ENCODE data around the gene NT5DC1. TPM values are rescaled to one million over a fixed set of nuclear protein-coding genes. Genes with fewer than 3 reads are reported as not detected.
A peak's percentile ranks its signal among the peaks of the same experiment; 100 is the strongest.

The NT5DC1 gene
- total and polyA plus RNA-seq, 2 experiments from 2014 or later: 27.0 to 29.8 TPM

DNA sequence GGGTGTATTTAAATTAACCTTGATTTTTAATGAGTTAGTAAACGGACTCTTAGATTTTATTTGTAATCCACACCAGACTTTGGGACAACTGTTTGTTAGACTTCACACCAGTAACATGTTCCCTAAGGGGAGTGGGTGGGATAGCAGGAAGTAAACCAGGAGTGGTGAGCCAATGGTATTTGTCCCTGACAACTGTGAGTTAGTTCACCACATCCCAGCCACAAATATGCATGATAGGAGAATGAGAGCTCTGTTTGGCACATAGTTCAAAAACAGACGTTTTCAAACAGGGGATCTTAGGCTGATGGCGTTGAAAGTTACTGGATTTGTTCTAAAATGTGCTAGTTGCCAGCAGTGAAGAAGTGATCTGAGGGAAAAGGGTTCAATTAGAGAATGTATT is 44.0 kb downstream of the NT5DC1 start:
- H3K27ac Mint-ChIP-seq: peak overlapping the region; percentile 50; the same call in 1 of the 2 replicates

More for the DNA sequence above, 44.0 kb downstream of the NT5DC1 start:
- H3K4me1 ChIP-seq (ENCODE audit: insufficient read depth): no peaks in the 10 kb centered on the region; the same call in none of the 2 replicates
- H4K20me1 ChIP-seq (replicated peaks; ENCODE audit: insufficient read depth): no peaks in the 10 kb centered on the region
- H3K9me2 ChIP-seq (ENCODE audit: insufficient read depth): no peaks in the 10 kb centered on the region
- no peak overlapping the region for H3K4me3 ChIP-seq
- H3K9me3 Mint-ChIP-seq: no peaks in the 10 kb centered on the region
- H3K27me3 ChIP-seq (ENCODE audit: insufficient read depth): no peaks in the 10 kb centered on the region
- H3K27ac ChIP-seq (ENCODE audit: low read depth): no peak overlapping the region
- H3K27me3 Mint-ChIP-seq (ENCODE audit: insufficient read depth, low read depth, poor library complexity): no peaks in the 10 kb centered on the region
- no peaks in the 10 kb centered on the region; the same call in 2 of the 3 replicates for H3K36me3 Mint-ChIP-seq (ENCODE audit: low read depth)
- H3K4me1 Mint-ChIP-seq: peaks cover 21% of the 10 kb centered on the region
- ATAC-seq (no peak), DNase-seq (ENCODE audit: low spot score) (no peak)
- TF ChIP-seq CREB1 (CRISPR knock-in tag; IDR thresholded peaks at IDR 0.05; ENCODE audit: low read depth) (no peak), REST (IDR thresholded peaks at IDR 0.05; ENCODE audit: unreplicated experiment) (no peak), EZH2phosphoT487 (IDR thresholded peaks at IDR 0.05; ENCODE audit: unreplicated experiment) (no peak), JUNB (IDR thresholded peaks at IDR 0.05; ENCODE audit: unreplicated experiment) (no peak), POLR2AphosphoS5 (IDR thresholded peaks at IDR 0.05; ENCODE audit: low read depth) (no peak), EZH2 (IDR thresholded peaks at IDR 0.05; ENCODE audit: low read depth, unreplicated experiment) (no peak), ZNF462 (CRISPR knock-in tag; IDR thresholded peaks at IDR 0.05) (no peak), ZNF331 (CRISPR knock-in tag; IDR thresholded peaks at IDR 0.05; ENCODE audit: low read depth) (no peak), ETS1 (IDR thresholded peaks at IDR 0.05) (no peak), STAT1 (IDR thresholded peaks at IDR 0.05; ENCODE audit: unreplicated experiment) (no peak), ZNF114 (CRISPR knock-in tag; IDR thresholded peaks at IDR 0.05) (no peak), NANOG (IDR thresholded peaks at IDR 0.05; ENCODE audit: borderline replicate concordance) (no peak)
- TF ChIP-seq, protein P1, sequence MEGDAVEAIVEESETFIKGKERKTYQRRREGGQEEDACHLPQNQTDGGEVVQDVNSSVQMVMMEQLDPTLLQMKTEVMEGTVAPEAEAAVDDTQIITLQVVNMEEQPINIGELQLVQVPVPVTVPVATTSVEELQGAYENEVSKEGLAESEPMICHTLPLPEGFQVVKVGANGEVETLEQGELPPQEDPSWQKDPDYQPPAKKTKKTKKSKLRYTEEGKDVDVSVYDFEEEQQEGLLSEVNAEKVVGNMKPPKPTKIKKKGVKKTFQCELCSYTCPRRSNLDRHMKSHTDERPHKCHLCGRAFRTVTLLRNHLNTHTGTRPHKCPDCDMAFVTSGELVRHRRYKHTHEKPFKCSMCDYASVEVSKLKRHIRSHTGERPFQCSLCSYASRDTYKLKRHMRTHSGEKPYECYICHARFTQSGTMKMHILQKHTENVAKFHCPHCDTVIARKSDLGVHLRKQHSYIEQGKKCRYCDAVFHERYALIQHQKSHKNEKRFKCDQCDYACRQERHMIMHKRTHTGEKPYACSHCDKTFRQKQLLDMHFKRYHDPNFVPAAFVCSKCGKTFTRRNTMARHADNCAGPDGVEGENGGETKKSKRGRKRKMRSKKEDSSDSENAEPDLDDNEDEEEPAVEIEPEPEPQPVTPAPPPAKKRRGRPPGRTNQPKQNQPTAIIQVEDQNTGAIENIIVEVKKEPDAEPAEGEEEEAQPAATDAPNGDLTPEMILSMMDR (conservative IDR thresholded peaks at IDR 0.05; ENCODE audit: low read depth in 2 of 2): no peak
- no peak overlapping the region for H2AFZ ChIP-seq
- H3K4me2 ChIP-seq: no peak overlapping the region
- H3K36me3 ChIP-seq (ENCODE audit: insufficient read depth): no peaks in the 10 kb centered on the region
- no peaks in the 10 kb centered on the region for H3K79me2 ChIP-seq (replicated peaks; ENCODE audit: insufficient read depth)
- no peak overlapping the region for H3K4me3 Mint-ChIP-seq
- H3F3A ChIP-seq (replicated peaks; ENCODE audit: low read depth): no peaks in the 10 kb centered on the region

All from GM23338 (cell line).